ENCODE measurements around the gene ASAP3.

Gene ASAP3

GRCh38 chr1:23403038-23403336 is 81.0 kb downstream of the ASAP3 start:
- peaks cover 3% of the 10 kb centered on the region; the same call in 1 of the 2 replicates for H3K4me1 ChIP-seq (ENCODE audit: low read length)
- no peak overlapping the region for H3K4me2 ChIP-seq (ENCODE audit: low read length)
- no peaks in the 10 kb centered on the region for H3K36me3 ChIP-seq (replicated peaks; ENCODE audit: low read depth, low read length)
- H3K79me2 ChIP-seq (ENCODE audit: low read length) = no peaks in the 10 kb centered on the region
- no peaks in the 10 kb centered on the region for H3K27me3 ChIP-seq (ENCODE audit: low read depth, low read length)
- TF ChIP-seq CTCF (IDR thresholded peaks at IDR 0.05; ENCODE audit: low read depth, low read length) = no peak
- no peak for TF ChIP-seq EZH2phosphoT487 (IDR thresholded peaks at IDR 0.05; ENCODE audit: low read depth)
- H4K20me1 ChIP-seq (ENCODE audit: insufficient read depth, low read length) = no peaks in the 10 kb centered on the region
- H3K4me3 ChIP-seq (ENCODE audit: low read length) = no peak overlapping the region
- no peak overlapping the region for H3K27ac ChIP-seq (ENCODE audit: low read length)
- H3K9ac ChIP-seq (ENCODE audit: low read length) = no peak overlapping the region
- H3K9me3 ChIP-seq (ENCODE audit: insufficient read depth, low read length) = no peaks in the 10 kb centered on the region
- no peak overlapping the region for H2AFZ ChIP-seq (ENCODE audit: low read depth, low read length)

- Histone ChIP-seq H3K27ac (ENCODE audit: low read length) (no peak overlapping the region), H3K36me3 (replicated peaks; ENCODE audit: low read depth, low read length) (no peaks in the 10 kb centered on the region), H3K4me1 (ENCODE audit: low read length) (peaks cover 3% of the 10 kb centered on the region; the same call in 1 of the 2 replicates), H3K4me2 (ENCODE audit: low read length) (no peak overlapping the region), H3K4me3 (ENCODE audit: low read length) (no peak overlapping the region), H3K9ac (ENCODE audit: low read length) (no peak overlapping the region), H2AFZ (ENCODE audit: low read depth, low read length) (no peak overlapping the region), H4K20me1 (ENCODE audit: insufficient read depth, low read length) (no peaks in the 10 kb centered on the region), H3K79me2 (ENCODE audit: low read length) (no peaks in the 10 kb centered on the region), H3K9me3 (ENCODE audit: insufficient read depth, low read length) (no peaks in the 10 kb centered on the region), H3K27me3 (ENCODE audit: low read depth, low read length) (no peaks in the 10 kb centered on the region)
- TF ChIP-seq CTCF (IDR thresholded peaks at IDR 0.05; ENCODE audit: low read depth, low read length) (no peak), EZH2phosphoT487 (IDR thresholded peaks at IDR 0.05; ENCODE audit: low read depth) (no peak)
Measured at GRCh38 chr1:23402286-23403037, 81.5 kb downstream of the ASAP3 start.

GRCh38 chr1:23401313-23401712 is 82.7 kb downstream of the ASAP3 start:
- no peaks in the 10 kb centered on the region for H3K79me2 ChIP-seq (ENCODE audit: low read length)
- no peaks in the 10 kb centered on the region for H3K9me3 ChIP-seq (ENCODE audit: insufficient read depth, low read length)
- H3K27me3 ChIP-seq (ENCODE audit: low read depth, low read length) = no peaks in the 10 kb centered on the region; the same call in 1 of the 2 replicates
- H3K9ac ChIP-seq (ENCODE audit: low read length) = no peak overlapping the region
- no peaks in the 10 kb centered on the region for H3K36me3 ChIP-seq (replicated peaks; ENCODE audit: low read depth, low read length)
- H3K4me2 ChIP-seq (ENCODE audit: low read length) = no peak overlapping the region
- no peak for TF ChIP-seq EZH2phosphoT487 (IDR thresholded peaks at IDR 0.05; ENCODE audit: low read depth)
- TF ChIP-seq CTCF (IDR thresholded peaks at IDR 0.05; ENCODE audit: low read depth, low read length) = no peak
- H3K4me3 ChIP-seq (ENCODE audit: low read length) = no peak overlapping the region
- no peak overlapping the region for H3K27ac ChIP-seq (ENCODE audit: low read length)
- H2AFZ ChIP-seq (ENCODE audit: low read depth, low read length) = no peak overlapping the region
- H4K20me1 ChIP-seq (ENCODE audit: insufficient read depth, low read length) = no peaks in the 10 kb centered on the region
- H3K4me1 ChIP-seq (ENCODE audit: low read length) = peaks cover 3% of the 10 kb centered on the region; the same call in 1 of the 2 replicates

GRCh38 chr1:23400324-23401114 is 83.5 kb downstream of the ASAP3 start:
- H3K4me1 ChIP-seq (ENCODE audit: low read length) = peaks cover 3% of the 10 kb centered on the region; the same call in 1 of the 2 replicates
- H3K36me3 ChIP-seq (replicated peaks; ENCODE audit: low read depth, low read length) = no peaks in the 10 kb centered on the region
- no peaks in the 10 kb centered on the region for H3K9me3 ChIP-seq (ENCODE audit: insufficient read depth, low read length)
- no peaks in the 10 kb centered on the region for H3K79me2 ChIP-seq (ENCODE audit: low read length)
- no peaks in the 10 kb centered on the region for H4K20me1 ChIP-seq (ENCODE audit: insufficient read depth, low read length)
- TF ChIP-seq CTCF (IDR thresholded peaks at IDR 0.05; ENCODE audit: low read depth, low read length) (no peak), EZH2phosphoT487 (IDR thresholded peaks at IDR 0.05; ENCODE audit: low read depth) (no peak)
- no peak overlapping the region for H3K4me3 ChIP-seq (ENCODE audit: low read length)
- no peak overlapping the region for H3K4me2 ChIP-seq (ENCODE audit: low read length)
- no peak overlapping the region for H3K9ac ChIP-seq (ENCODE audit: low read length)
- no peak overlapping the region for H2AFZ ChIP-seq (ENCODE audit: low read depth, low read length)
- H3K27me3 ChIP-seq (ENCODE audit: low read depth, low read length) = peaks cover 5% of the 10 kb centered on the region; the same call in 1 of the 2 replicates
- no peak overlapping the region for H3K27ac ChIP-seq (ENCODE audit: low read length)
